ENCODE results near the gene GPR87.

The GPR87 gene

DNA sequence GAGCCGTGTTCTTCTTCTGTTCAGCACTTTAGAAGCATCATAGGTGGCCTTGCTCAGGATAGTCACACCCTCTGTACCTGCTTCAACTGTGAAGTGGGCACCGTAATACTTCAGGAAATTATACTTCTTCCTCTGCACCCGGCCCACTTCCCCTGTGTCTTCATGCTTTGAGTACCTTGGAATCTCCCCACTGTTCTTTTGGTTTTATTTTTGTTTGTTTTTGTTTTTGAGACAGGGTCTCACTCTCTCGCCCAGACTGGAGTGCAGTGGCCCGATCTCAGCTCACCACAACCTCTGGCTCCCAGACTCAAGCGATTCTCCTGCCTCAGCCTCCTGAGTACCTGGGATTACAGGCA lies 40.0 kb downstream of the GPR87 start:
- DNase-seq (ENCODE audit: low read depth), result no peak
- H3K4me3 ChIP-seq (ENCODE audit: low read depth, low read length), result no peak overlapping the region
- TF ChIP-seq POLR2A (IDR thresholded peaks at IDR 0.05; ENCODE audit: extremely low read depth, insufficient read length), result no peak
- TF ChIP-seq, protein P1, sequence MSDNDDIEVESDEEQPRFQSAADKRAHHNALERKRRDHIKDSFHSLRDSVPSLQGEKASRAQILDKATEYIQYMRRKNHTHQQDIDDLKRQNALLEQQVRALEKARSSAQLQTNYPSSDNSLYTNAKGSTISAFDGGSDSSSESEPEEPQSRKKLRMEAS (IDR thresholded peaks at IDR 0.05; ENCODE audit: low read depth, low read length), result no peak
- TF ChIP-seq MYC (IDR thresholded peaks at IDR 0.05; ENCODE audit: low read depth, low read length), result no peak
- TF ChIP-seq, protein P2, sequence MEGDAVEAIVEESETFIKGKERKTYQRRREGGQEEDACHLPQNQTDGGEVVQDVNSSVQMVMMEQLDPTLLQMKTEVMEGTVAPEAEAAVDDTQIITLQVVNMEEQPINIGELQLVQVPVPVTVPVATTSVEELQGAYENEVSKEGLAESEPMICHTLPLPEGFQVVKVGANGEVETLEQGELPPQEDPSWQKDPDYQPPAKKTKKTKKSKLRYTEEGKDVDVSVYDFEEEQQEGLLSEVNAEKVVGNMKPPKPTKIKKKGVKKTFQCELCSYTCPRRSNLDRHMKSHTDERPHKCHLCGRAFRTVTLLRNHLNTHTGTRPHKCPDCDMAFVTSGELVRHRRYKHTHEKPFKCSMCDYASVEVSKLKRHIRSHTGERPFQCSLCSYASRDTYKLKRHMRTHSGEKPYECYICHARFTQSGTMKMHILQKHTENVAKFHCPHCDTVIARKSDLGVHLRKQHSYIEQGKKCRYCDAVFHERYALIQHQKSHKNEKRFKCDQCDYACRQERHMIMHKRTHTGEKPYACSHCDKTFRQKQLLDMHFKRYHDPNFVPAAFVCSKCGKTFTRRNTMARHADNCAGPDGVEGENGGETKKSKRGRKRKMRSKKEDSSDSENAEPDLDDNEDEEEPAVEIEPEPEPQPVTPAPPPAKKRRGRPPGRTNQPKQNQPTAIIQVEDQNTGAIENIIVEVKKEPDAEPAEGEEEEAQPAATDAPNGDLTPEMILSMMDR (IDR thresholded peaks at IDR 0.05; ENCODE audit: low read depth, low read length), result no peak

DNA sequence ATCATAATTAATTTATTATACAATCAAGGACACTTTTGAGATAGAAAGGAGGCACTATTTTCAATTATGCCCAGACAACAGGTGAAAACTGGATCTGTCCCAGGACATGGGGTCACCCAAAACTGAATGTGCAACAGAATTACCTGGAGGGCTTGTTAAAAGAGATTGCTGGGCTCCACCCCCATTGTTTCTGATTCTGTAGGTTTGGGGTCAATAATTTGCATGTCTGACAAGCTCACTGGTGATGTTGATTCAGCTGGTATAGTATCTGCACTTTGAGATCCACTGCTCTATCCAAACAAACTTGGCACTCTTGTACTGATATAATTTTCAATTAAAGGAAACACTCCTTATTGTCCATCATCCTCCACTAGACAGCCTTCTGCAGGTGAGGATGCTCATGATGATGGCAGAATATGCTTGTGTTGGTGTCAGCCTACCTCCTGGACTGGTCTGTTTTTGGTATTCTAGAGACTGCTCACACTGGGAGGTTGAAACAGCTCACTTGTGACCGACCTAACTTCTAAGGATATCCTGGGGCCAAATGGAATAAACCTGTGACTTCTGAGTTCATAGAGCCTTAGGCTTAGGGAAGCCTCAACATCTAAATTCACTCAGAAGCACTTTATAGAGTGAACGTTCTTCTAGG lies 40.5 kb downstream of the GPR87 start:
- TF ChIP-seq MYC (IDR thresholded peaks at IDR 0.05; ENCODE audit: low read depth, low read length), result no peak
- DNase-seq (ENCODE audit: low read depth), result no peak
- no peak overlapping the region for H3K4me3 ChIP-seq (ENCODE audit: low read depth, low read length)

DNA sequence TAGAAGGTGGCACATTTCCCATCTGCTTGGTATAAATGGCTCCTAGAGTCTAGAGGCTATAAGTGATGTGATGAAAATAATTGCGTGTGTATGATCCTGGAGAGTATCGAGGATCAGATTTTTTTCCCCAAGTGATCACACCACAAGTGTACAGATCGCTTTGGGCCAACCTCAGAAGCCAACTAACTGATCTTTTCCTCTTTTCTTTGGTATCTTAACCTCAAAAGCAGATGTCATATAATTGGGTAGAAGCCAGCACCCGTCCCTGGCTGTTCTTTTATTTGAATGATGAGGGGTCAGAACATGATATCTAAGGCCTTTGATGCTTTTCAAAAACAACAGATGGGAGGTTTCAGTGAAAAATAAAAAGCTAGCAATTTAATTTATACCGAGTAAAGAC lies 41.5 kb downstream of the GPR87 start:
- DNase-seq (ENCODE audit: low read depth), result no peak
- TF ChIP-seq MYC (IDR thresholded peaks at IDR 0.05; ENCODE audit: low read depth, low read length) (no peak), POLR2A (IDR thresholded peaks at IDR 0.05; ENCODE audit: extremely low read depth, insufficient read length) (no peak)
- TF ChIP-seq, protein P2 (IDR thresholded peaks at IDR 0.05; ENCODE audit: low read depth, low read length), result no peak
- TF ChIP-seq, protein P1 (IDR thresholded peaks at IDR 0.05; ENCODE audit: low read depth, low read length), result no peak
- H3K4me3 ChIP-seq (ENCODE audit: low read depth, low read length), result no peak overlapping the region

DNA sequence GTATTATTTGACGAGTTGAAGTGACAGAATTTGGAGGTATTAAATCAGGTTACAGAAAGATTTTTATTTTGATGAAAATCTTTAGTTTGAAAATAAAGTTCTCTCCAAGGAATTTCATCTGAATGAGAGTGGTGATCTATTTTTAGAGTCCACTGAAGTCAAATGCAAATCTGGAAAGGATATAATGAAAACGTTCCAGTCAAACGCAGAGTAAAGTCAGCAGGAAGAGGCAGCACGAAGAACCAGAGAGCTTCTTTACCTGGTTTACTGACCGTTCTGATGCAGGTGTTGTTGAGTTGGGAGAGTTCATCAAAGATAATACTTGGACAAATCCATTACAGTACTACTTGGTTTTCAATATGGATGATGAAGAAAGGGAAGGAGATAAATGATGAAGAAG lies 47.0 kb downstream of the GPR87 start:
- DNase-seq (ENCODE audit: low read depth), result no peak
- TF ChIP-seq MYC (IDR thresholded peaks at IDR 0.05; ENCODE audit: low read depth, low read length) (no peak), POLR2A (IDR thresholded peaks at IDR 0.05; ENCODE audit: extremely low read depth, insufficient read length) (no peak)
- TF ChIP-seq, protein P2 (IDR thresholded peaks at IDR 0.05; ENCODE audit: low read depth, low read length), result no peak
- TF ChIP-seq, protein P1 (IDR thresholded peaks at IDR 0.05; ENCODE audit: low read depth, low read length), result no peak
- no peak overlapping the region for H3K4me3 ChIP-seq (ENCODE audit: low read depth, low read length)

DNA sequence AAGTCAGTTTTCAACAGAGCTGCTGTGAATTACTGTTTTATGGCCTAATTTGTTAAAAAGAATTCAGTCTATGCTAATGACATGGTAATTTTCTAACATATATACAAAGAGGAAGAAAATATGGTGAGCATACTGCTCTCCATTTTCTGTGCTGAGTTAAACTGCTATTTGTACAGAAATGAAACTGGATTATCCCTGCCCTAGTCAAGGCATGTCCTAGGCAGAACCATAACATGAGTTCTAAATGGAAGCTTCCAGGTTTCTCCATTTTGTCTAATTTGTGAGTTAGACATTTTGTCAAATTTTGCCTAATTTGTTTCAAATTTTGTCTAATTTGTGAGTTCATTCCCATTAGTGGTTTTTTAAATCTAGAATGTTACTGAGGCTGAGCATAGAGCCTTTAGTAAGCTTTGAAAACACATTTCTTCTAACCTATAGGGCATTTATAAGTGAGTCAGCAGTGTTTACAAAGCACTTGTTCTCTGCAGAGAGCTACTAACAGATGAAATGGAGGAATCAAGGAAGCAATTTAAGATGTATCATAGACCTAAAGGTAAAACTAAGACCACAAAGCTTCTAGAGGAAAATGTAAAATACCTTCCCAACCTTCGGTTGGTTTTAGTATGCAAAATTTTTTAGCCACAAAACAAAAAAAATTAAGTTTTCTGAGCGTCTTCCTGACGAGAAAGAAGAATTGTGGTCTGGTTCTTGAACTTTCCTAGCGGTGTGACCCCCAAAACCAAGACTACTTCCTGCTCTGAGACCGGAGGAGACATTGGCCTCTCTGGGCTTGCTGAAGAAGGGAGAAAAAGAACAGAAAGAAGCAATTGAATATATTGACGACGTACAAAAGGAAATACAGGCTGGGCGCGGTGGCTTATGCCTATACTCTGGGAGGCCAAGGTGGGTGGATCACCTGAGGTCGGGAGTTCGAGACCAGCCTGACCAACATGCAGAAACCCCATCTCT lies 48.1 kb downstream of the GPR87 start:
- no peak for DNase-seq (ENCODE audit: low read depth)
- TF ChIP-seq, protein P2 (IDR thresholded peaks at IDR 0.05; ENCODE audit: low read depth, low read length), result no peak
- no peak for TF ChIP-seq MYC (IDR thresholded peaks at IDR 0.05; ENCODE audit: low read depth, low read length)
- TF ChIP-seq POLR2A (IDR thresholded peaks at IDR 0.05; ENCODE audit: extremely low read depth, insufficient read length), result no peak
- TF ChIP-seq, protein P1 (IDR thresholded peaks at IDR 0.05; ENCODE audit: low read depth, low read length), result no peak
- H3K4me3 ChIP-seq (ENCODE audit: low read depth, low read length), result no peak overlapping the region

DNA sequence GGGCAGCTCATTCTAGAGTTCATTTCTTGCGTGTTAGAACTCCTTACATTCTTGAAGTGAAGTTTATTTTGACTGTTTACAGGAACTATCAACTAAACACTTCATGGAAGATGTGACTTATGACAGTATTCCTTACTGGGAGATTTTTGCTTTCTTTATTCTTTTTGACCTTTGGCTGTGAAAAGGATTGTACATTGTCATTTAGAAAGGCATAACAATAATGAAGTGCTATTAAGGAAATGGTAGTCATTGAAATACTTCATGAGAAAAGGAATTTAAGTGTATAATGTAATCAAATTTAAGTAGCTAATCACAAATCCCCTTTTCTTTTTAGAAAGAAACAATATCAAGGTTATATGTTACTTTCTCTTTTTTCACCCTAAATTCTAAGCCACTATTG lies 49.6 kb downstream of the GPR87 start:
- no peak overlapping the region for H3K4me3 ChIP-seq (ENCODE audit: low read depth, low read length)
- no peak for TF ChIP-seq POLR2A (IDR thresholded peaks at IDR 0.05; ENCODE audit: extremely low read depth, insufficient read length)
- TF ChIP-seq, protein P2 (IDR thresholded peaks at IDR 0.05; ENCODE audit: low read depth, low read length), result no peak
- TF ChIP-seq, protein P1 (IDR thresholded peaks at IDR 0.05; ENCODE audit: low read depth, low read length), result no peak
- TF ChIP-seq MYC (IDR thresholded peaks at IDR 0.05; ENCODE audit: low read depth, low read length), result no peak

More for the DNA sequence above, 49.6 kb downstream of the GPR87 start:
- no peak for DNase-seq (ENCODE audit: low read depth)

Measured in NB4 (cell line).